ENCODE results near the gene TUBA4B. TPM values are rescaled to one million over a fixed set of nuclear protein-coding genes. Genes with fewer than 3 reads are reported as not detected.

The TUBA4B gene
- total RNA-seq, 1 donor from 2014 or later, result not detected

- no peak overlapping the region for H3K4me3 ChIP-seq
- peaks cover 21% of the 10 kb centered on the region for H3K4me1 ChIP-seq
- H3K9me3 ChIP-seq, result no peaks in the 10 kb centered on the region
- DNase-seq (no peak), ATAC-seq (no peak)
- intact Hi-C loops (cut with DNase I), result loop anchor here (10.0 kb wide), 1 partner anchor 47 kb away; the partner anchor contains the start of genes CNPPD1, RETREG2 and SLC23A3
- no peak for TF ChIP-seq CTCF (IDR thresholded peaks at IDR 0.05)
- no peaks in the 10 kb centered on the region for H3K27me3 ChIP-seq
- no peak overlapping the region for H3K27ac ChIP-seq
- peaks cover 77% of the 10 kb centered on the region for H3K36me3 ChIP-seq
Observed at GRCh38 chr2:219221957-219222518, 31.0 kb upstream of the TUBA4B start.

- no peak overlapping the region for H3K27ac ChIP-seq
- no peak for TF ChIP-seq CTCF (IDR thresholded peaks at IDR 0.05)
- intact Hi-C loops (cut with DNase I), result loop anchor here (10.0 kb wide), 1 partner anchor 49 kb away; the partner anchor contains the start of genes CNPPD1, RETREG2 and SLC23A3
- peaks cover 79% of the 10 kb centered on the region for H3K36me3 ChIP-seq
- ATAC-seq, result no peak
- H3K27me3 ChIP-seq, result no peaks in the 10 kb centered on the region
- no peak overlapping the region for H3K4me3 ChIP-seq
- no peaks in the 10 kb centered on the region for H3K9me3 ChIP-seq
- no peak for DNase-seq
- peaks cover 27% of the 10 kb centered on the region for H3K4me1 ChIP-seq
Observed at GRCh38 chr2:219223831-219224610, 29.0 kb upstream of the TUBA4B start.

GRCh38 chr2:219225350-219225749, 27.7 kb upstream of the TUBA4B start:
- peaks cover 68% of the 10 kb centered on the region for H3K36me3 ChIP-seq
- H3K9me3 ChIP-seq, result no peaks in the 10 kb centered on the region
- no peak for TF ChIP-seq CTCF (IDR thresholded peaks at IDR 0.05)
- no peak overlapping the region for H3K4me3 ChIP-seq
- ATAC-seq (no peak), DNase-seq (no peak)
- intact Hi-C loops (cut with DNase I), result loop anchor here (10.0 kb wide), 1 partner anchor 51 kb away; the partner anchor contains the start of genes CNPPD1, RETREG2 and SLC23A3
- peaks cover 19% of the 10 kb centered on the region for H3K4me1 ChIP-seq
- no peaks in the 10 kb centered on the region for H3K27me3 ChIP-seq
- H3K27ac ChIP-seq, result no peak overlapping the region

- Histone ChIP-seq H3K27me3 (no peaks in the 10 kb centered on the region), H3K4me3 (peak overlapping the region; percentile 74), H3K4me1 (peaks cover 27% of the 10 kb centered on the region), H3K36me3 (peaks cover 57% of the 10 kb centered on the region), H3K9me3 (no peaks in the 10 kb centered on the region), H3K27ac (peak overlapping the region; percentile 88)
- intact Hi-C loops (cut with DNase I), result loop anchor here (10.0 kb wide), 1 partner anchor 53 kb away; the partner anchor contains the start of genes CNPPD1, RETREG2 and SLC23A3
- no peak for TF ChIP-seq CTCF (IDR thresholded peaks at IDR 0.05)
- DNase-seq (no peak), ATAC-seq (no peak)
Observed at GRCh38 chr2:219228041-219228910, 24.8 kb upstream of the TUBA4B start.

- intact Hi-C loops (cut with DNase I), result loop anchor here (10.0 kb wide), 1 partner anchor 54 kb away; the partner anchor contains the start of genes CNPPD1, RETREG2 and SLC23A3
- Histone ChIP-seq H3K4me3 (peak overlapping the region; percentile 74), H3K27me3 (no peaks in the 10 kb centered on the region), H3K27ac (peak overlapping the region; percentile 88), H3K4me1 (peaks cover 27% of the 10 kb centered on the region), H3K9me3 (no peaks in the 10 kb centered on the region), H3K36me3 (peaks cover 57% of the 10 kb centered on the region)
- ATAC-seq (peak; percentile 5), DNase-seq (no peak)
- no peak for TF ChIP-seq CTCF (IDR thresholded peaks at IDR 0.05)
Observed at GRCh38 chr2:219228911-219229304, 24.1 kb upstream of the TUBA4B start.

Data from upper lobe of right lung (tissue), 1 donor.